GM12878 (cell line): ENCODE measurements around the gene CAMK2B. TPM values are rescaled to one million over a fixed set of nuclear protein-coding genes. Genes with fewer than 3 reads are reported as not detected.

Source experiments
- ATAC-seq: fragments of 200-7000 bp; cut with Tn5 transposase; 3 replicates; pipeline ENCODE4 v1.9.1; 2020; ENCODE audit warnings: mild to moderate bottlenecking, moderate library complexity
- BruUV-seq: library from RNA; stranded (reverse); fragments of 400-500 nt; replicated peaks from 2 replicates; lab custom pipeline; 2021; lab: Mats Ljungman, UMichigan
- CTCF ChIA-PET: fragments of 300-600 bp; sonication (Branson Sonifier 250); formaldehyde crosslinking; extraction: SDS; loops from one replicate; lab custom pipeline; 2021; ENCODE audit warnings: inconsistent platforms; lab: Yijun Ruan, JAX
- POLR2A ChIA-PET: fragments of 350-600 bp; formaldehyde crosslinking; extraction: SDS; loops from one replicate; lab custom pipeline; 2021; ENCODE audit warnings: inconsistent platforms; lab: Charles Lee
- RAD21 ChIA-PET: fragments of 300-600 bp; sonication (Branson Sonifier 250); formaldehyde crosslinking; loops from one replicate; lab custom pipeline; 2023; ENCODE audit warnings: antibody characterized with exemption; ENCODE audit not compliant: unreplicated experiment; lab: Charles Lee
- SMC1A ChIA-PET: fragments of 300-600 bp; sonication (Branson Sonifier 250); formaldehyde crosslinking; loops from one replicate; lab custom pipeline; 2023; ENCODE audit not compliant: unreplicated experiment, uncharacterized antibody; lab: Charles Lee
- DNase-seq: peaks from one replicate; pipeline ENCODE4 v3.0.0-alpha.2; 2011; ENCODE audit warnings: low read depth, low spot score
- FAIRE-seq: peaks from 3 replicates; lab custom pipeline; 2011; peaks lifted over from hg19 to GRCh38; lab: Jason Lieb, UNC
- H2AFZ ChIP-seq: 2 replicates; pipeline ENCODE4 v1.6.0; 2011; ENCODE audit warnings: low read depth, low read length, control low read depth; ENCODE audit not compliant: control insufficient read depth
- H3K27ac ChIP-seq: 2 replicates; pipeline ENCODE4 v1.5.1; 2011; ENCODE audit warnings: control low read depth; ENCODE audit not compliant: control insufficient read depth, insufficient read depth
- H3K27me3 ChIP-seq, 2 experiments: replicated peaks in 1 of 2; 2 replicates each; pipeline versions ENCODE4 v1.6.0 to v1.6.1; 2011; ENCODE audit warnings: low read length in 1 of 2; ENCODE audit not compliant: control insufficient read depth in 2 of 2, insufficient read depth in 2 of 2
- H3K36me3 ChIP-seq, 2 experiments: 2 replicates each; pipeline ENCODE4 v1.5.1; 2011; ENCODE audit warnings: low read length in 1 of 2; ENCODE audit not compliant: control insufficient read depth in 2 of 2, insufficient read depth in 2 of 2
- H3K4me1 ChIP-seq: 2 replicates; pipeline ENCODE4 v1.6.1; 2011; ENCODE audit warnings: mild to moderate bottlenecking, low read length, moderate library complexity, mixed read lengths; ENCODE audit not compliant: control insufficient read depth, insufficient read depth
- H3K4me2 ChIP-seq: 2 replicates; pipeline ENCODE4 v1.6.0; 2011; ENCODE audit warnings: control low read depth; ENCODE audit not compliant: control insufficient read depth, insufficient read depth
- H3K4me3 ChIP-seq: fragments of 200-600 bp; sonication (generic); 2 replicates; pipeline ENCODE4 v1.5.1; 2016
- H3K79me2 ChIP-seq: 2 replicates; pipeline ENCODE4 v1.6.0; 2011; ENCODE audit warnings: low read length; ENCODE audit not compliant: control insufficient read depth, insufficient read depth
- H3K9ac ChIP-seq: 2 replicates; pipeline ENCODE4 v1.8.0; 2011; ENCODE audit warnings: low read length, control low read depth, mixed read lengths; ENCODE audit not compliant: control insufficient read depth, insufficient read depth
- H3K9me3 ChIP-seq: replicated peaks from 3 replicates; pipeline ENCODE4 v1.5.1; 2011; ENCODE audit warnings: mild to moderate bottlenecking, low read length; ENCODE audit not compliant: control insufficient read depth, insufficient read depth
- H4K20me1 ChIP-seq: 2 replicates; pipeline ENCODE4 v1.6.0; 2011; ENCODE audit not compliant: control insufficient read depth, insufficient read depth
- FOXM1 ChIP-seq: IDR thresholded peaks from 2 replicates; pipeline ENCODE4 v1.6.1; 2012; ENCODE audit warnings: low read depth, mild to moderate bottlenecking, inconsistent platforms, low read length, moderate library complexity
- GABPA ChIP-seq: IDR thresholded peaks from 2 replicates; pipeline ENCODE4 v1.6.1; 2014; ENCODE audit warnings: antibody characterized with exemption, low read depth, mild to moderate bottlenecking, inconsistent platforms
- KLF5 ChIP-seq: fragments of 450-650 bp; IDR thresholded peaks from 2 replicates; pipeline ENCODE4 v1.6.1; 2014; ENCODE audit warnings: mild to moderate bottlenecking; ENCODE audit not compliant: partially characterized antibody
- MXI1 ChIP-seq: fragments of 150-350 bp; IDR thresholded peaks from 2 replicates; pipeline ENCODE4 v1.6.1; 2011; ENCODE audit warnings: low read depth, mild to moderate bottlenecking, inconsistent platforms, low read length, improper control_type of control experiment
- RAD21 ChIP-seq: IDR thresholded peaks from 2 replicates; pipeline ENCODE4 v1.6.1; 2011; ENCODE audit warnings: mild to moderate bottlenecking, low read depth, low read length, moderate library complexity; ENCODE audit not compliant: insufficient read depth
- SMC3 ChIP-seq: IDR thresholded peaks from 2 replicates; pipeline ENCODE4 v1.6.1; 2011; ENCODE audit warnings: low read length, improper control_type of control experiment, borderline replicate concordance
- SPI1 ChIP-seq: IDR thresholded peaks from 2 replicates; pipeline ENCODE4 v1.6.1; 2011; ENCODE audit warnings: low read depth, mild to moderate bottlenecking, low read length, moderate library complexity, borderline replicate concordance; ENCODE audit not compliant: insufficient read depth
- TBL1XR1 ChIP-seq: IDR thresholded peaks from 2 replicates; pipeline ENCODE4 v1.6.1; 2012; ENCODE audit warnings: low read depth, low read length, improper control_type of control experiment
- ZBTB40 ChIP-seq: fragments of 450-650 bp; IDR thresholded peaks from 2 replicates; pipeline ENCODE4 v1.6.1; 2016; ENCODE audit warnings: mild to moderate bottlenecking, moderate library complexity, borderline replicate concordance
- ZNF274 ChIP-seq: IDR thresholded peaks from one replicate; pipeline ENCODE4 v1.8.0; 2011; ENCODE audit not compliant: insufficient read length, insufficient read depth
- WGBS: methylation state at CpG from one replicate; pipeline ENCODE4 v1.1.6; 2016; ENCODE audit warnings: low lambda C conversion rate; ENCODE audit not compliant: insufficient replicate concordance, insufficient coverage; ENCODE audit errors: missing lambda C conversion rate; 5-methylcytosine and 5-hydroxymethylcytosine counted together
- in situ Hi-C: fragments of 300-500 bp; cut with MboI; formaldehyde crosslinking; loops from 9 replicates; pipeline ENCODE4 v1.14.3; 2018; ENCODE audit warnings: mixed read lengths
- intact Hi-C: fragments of 100-400 bp; cut with micrococcal nuclease; formaldehyde crosslinking; loops from one replicate; pipeline ENCODE4 v1.14.2; 2022; ENCODE audit not compliant: unreplicated experiment
- polyA plus RNA-seq, 11 experiments: library from polyadenylated mRNA; depleted of rRNA in 4 of 11; unstranded in 6 of 11; stranded (reverse) in 5 of 11; fragments of >200 nt; fragmentation: Nextera tagmentation in 4 of 11; fragmentation: Illumina TruSeq in 1 of 11; extraction: Ambion mirVana in 4 of 11; extraction: Trizol in 1 of 11; gene quantifications; 1 replicate in 1 of 11; 2 replicates in 10 of 11; pipeline versions ENCODE4 v1.2.1 to v1.2.3, GENCODE V29; 2011 to 2016; ENCODE audit warnings: inconsistent platforms in 2 of 11, missing spikeins in 2 of 11, low read depth in 1 of 11
- total RNA-seq, 4 experiments: library from RNA; depleted of rRNA in 3 of 4; stranded (reverse); fragments of >200 nt in 3 of 4; fragmentation: Illumina TruSeq in 1 of 4; extraction: Trizol in 1 of 4; gene quantifications; 2 replicates each; pipeline versions ENCODE4 v1.2.1 to v1.2.3, GENCODE V29; 2013 to 2021

CAMK2B gene
- total and polyA plus RNA-seq, 10 of the 15 experiments (the other 5 are each of a cell fraction or from before 2014, with no cell fraction given) = 0.06 to 0.23 (median 0.11) TPM; not detected in 5

- TF ChIP-seq ZBTB40 = no peak
- TF ChIP-seq GABPA = no peak
- TF ChIP-seq FOXM1 = no peak
- TF ChIP-seq MXI1 = no peak
- TF ChIP-seq SPI1 = no peak
Observed at GRCh38 chr7:44348851-44349781, 23.7 kb upstream of the CAMK2B start (continued).

GRCh38 chr7:44348300-44348699 is 22.9 kb upstream of the CAMK2B start:
- Histone ChIP-seq H4K20me1 (no peaks in the 10 kb centered on the region), H3K79me2 (no peaks in the 10 kb centered on the region), H3K4me3 (no peak overlapping the region), H3K27ac (no peak overlapping the region), H2AFZ (no peak overlapping the region), H3K9ac (no peak overlapping the region), H3K27me3 (no peaks in the 10 kb centered on the region), H3K36me3 (no peaks in the 10 kb centered on the region), H3K9me3 (no peaks in the 10 kb centered on the region; the same call in 2 of the 3 replicates), H3K4me1 (no peaks in the 10 kb centered on the region), H3K4me2 (no peak overlapping the region)
- ATAC-seq (peak; percentile 84), FAIRE-seq (no peak), DNase-seq (no peak)
- WGBS = 0% methylated on average over 2 of the region's 2 CpGs
- POLR2A ChIA-PET = interaction anchor here (0.6 kb wide), 1 partner anchor 9 kb away, joined by 4 read pairs; no protein-coding TSS in a partner anchor
- no TSS peak for BruUV-seq
- RAD21 ChIA-PET = interaction anchor here (0.8 to 2.1 kb wide), 4 partner anchors 105 to 217 kb away, joined by 3 to 11 read pairs (median 3); partner anchors contain the start of gene NUDCD3
- intact Hi-C loops (loop anchor here (1.0 to 2.0 kb wide), 2 partner anchors 129 to 217 kb away; no protein-coding TSS in a partner anchor), in situ Hi-C loops (no loop called here)
- CTCF ChIA-PET = interaction anchor here (0.6 to 3.2 kb wide), 9 partner anchors 8 to 767 kb away, joined by 3 to 21 read pairs (median 4); no protein-coding TSS in a partner anchor
- SMC1A ChIA-PET = interaction anchor here (0.8 to 2.4 kb wide), 3 partner anchors 17 to 217 kb away, joined by 3 to 14 read pairs (median 4); no protein-coding TSS in a partner anchor
- TF ChIP-seq ZBTB40 = no peak
- TF ChIP-seq SMC3 = peak; percentile 63
- TF ChIP-seq ZNF274 = no peak
- peak; percentile 60 for TF ChIP-seq RAD21
- TF ChIP-seq KLF5 = no peak
- no peak for TF ChIP-seq TBL1XR1
